MM.1S (cell line): ENCODE measurements around the gene BCL3.

Experiments
- EZH2 ChIP-seq: fragments of 300-600 bp; sonication (generic); optimal IDR thresholded peaks from 2 replicates; pipeline ENCODE3; 2017; ENCODE audit warnings: low read depth, mild to moderate bottlenecking, antibody characterized with exemption, low read length, mixed read lengths
- EZH2phosphoT487 ChIP-seq: fragments of 300-600 bp; sonication (generic); IDR thresholded peaks from 2 replicates; pipeline ENCODE4 v1.6.1; 2018; ENCODE audit warnings: antibody characterized with exemption, low read length
- TF ChIP-seq, protein P1 (sequence below): fragments of 300-600 bp; sonication (generic); IDR thresholded peaks from 2 replicates; pipeline ENCODE4 v1.5.1; 2016; ENCODE audit warnings: antibody characterized with exemption, low read length, mixed read lengths

DNA sequence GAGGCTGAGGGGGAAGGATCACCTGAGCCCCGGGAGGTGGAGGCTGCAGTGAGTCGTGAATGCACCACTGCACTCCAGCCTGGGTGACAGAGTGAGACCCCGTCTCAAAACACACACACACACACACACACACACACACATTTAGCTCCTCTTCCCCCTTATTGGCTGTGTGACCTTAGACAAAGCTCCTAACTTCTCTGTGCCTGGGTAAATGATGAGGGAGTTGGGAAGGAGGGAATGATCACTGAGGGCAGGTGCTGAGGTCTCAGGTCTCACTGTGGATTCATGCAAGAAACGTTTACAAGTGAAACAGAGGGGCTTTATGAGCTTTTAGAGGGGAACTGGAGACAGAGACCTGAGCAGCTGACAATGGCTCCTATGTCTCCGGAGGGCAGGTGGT is 16.9 kb upstream of the BCL3 start:
- TF ChIP-seq EZH2 (no peak), EZH2phosphoT487 (no peak)
- TF ChIP-seq, protein P1, sequence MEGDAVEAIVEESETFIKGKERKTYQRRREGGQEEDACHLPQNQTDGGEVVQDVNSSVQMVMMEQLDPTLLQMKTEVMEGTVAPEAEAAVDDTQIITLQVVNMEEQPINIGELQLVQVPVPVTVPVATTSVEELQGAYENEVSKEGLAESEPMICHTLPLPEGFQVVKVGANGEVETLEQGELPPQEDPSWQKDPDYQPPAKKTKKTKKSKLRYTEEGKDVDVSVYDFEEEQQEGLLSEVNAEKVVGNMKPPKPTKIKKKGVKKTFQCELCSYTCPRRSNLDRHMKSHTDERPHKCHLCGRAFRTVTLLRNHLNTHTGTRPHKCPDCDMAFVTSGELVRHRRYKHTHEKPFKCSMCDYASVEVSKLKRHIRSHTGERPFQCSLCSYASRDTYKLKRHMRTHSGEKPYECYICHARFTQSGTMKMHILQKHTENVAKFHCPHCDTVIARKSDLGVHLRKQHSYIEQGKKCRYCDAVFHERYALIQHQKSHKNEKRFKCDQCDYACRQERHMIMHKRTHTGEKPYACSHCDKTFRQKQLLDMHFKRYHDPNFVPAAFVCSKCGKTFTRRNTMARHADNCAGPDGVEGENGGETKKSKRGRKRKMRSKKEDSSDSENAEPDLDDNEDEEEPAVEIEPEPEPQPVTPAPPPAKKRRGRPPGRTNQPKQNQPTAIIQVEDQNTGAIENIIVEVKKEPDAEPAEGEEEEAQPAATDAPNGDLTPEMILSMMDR = no peak
